GM12878 (cell line): ENCODE results near the gene IL27RA. TPM values are rescaled to one million over a fixed set of nuclear protein-coding genes. Genes with fewer than 3 reads are reported as not detected.
"Not testable (repeated sequence)": the region's sequence is repeated elsewhere in the genome, so short reads cannot be mapped to it uniquely, and the experiment has no call there.

ENCODE experiments used
- ATAC-seq: fragments of 200-7000 bp; cut with Tn5 transposase; 3 replicates; pipeline ENCODE4 v1.9.1; 2020; ENCODE audit warnings: mild to moderate bottlenecking, moderate library complexity
- BruUV-seq: library from RNA; stranded (reverse); fragments of 400-500 nt; replicated peaks from 2 replicates; lab custom pipeline; 2021; lab: Mats Ljungman, UMichigan
- CTCF ChIA-PET: fragments of 300-600 bp; sonication (Branson Sonifier 250); formaldehyde crosslinking; extraction: SDS; loops from one replicate; lab custom pipeline; 2021; ENCODE audit warnings: inconsistent platforms; lab: Yijun Ruan, JAX
- POLR2A ChIA-PET: fragments of 350-600 bp; formaldehyde crosslinking; extraction: SDS; loops from one replicate; lab custom pipeline; 2021; ENCODE audit warnings: inconsistent platforms; lab: Charles Lee
- RAD21 ChIA-PET: fragments of 300-600 bp; sonication (Branson Sonifier 250); formaldehyde crosslinking; loops from one replicate; lab custom pipeline; 2023; ENCODE audit warnings: antibody characterized with exemption; ENCODE audit not compliant: unreplicated experiment; lab: Charles Lee
- SMC1A ChIA-PET: fragments of 300-600 bp; sonication (Branson Sonifier 250); formaldehyde crosslinking; loops from one replicate; lab custom pipeline; 2023; ENCODE audit not compliant: unreplicated experiment, uncharacterized antibody; lab: Charles Lee
- DNase-seq: peaks from one replicate; pipeline ENCODE4 v3.0.0-alpha.2; 2011; ENCODE audit warnings: low read depth, low spot score
- FAIRE-seq: peaks from 3 replicates; lab custom pipeline; 2011; peaks lifted over from hg19 to GRCh38; lab: Jason Lieb, UNC
- H2AFZ ChIP-seq: 2 replicates; pipeline ENCODE4 v1.6.0; 2011; ENCODE audit warnings: low read depth, low read length, control low read depth; ENCODE audit not compliant: control insufficient read depth
- H3K27ac ChIP-seq: 2 replicates; pipeline ENCODE4 v1.5.1; 2011; ENCODE audit warnings: control low read depth; ENCODE audit not compliant: control insufficient read depth, insufficient read depth
- H3K27me3 ChIP-seq, 2 experiments: replicated peaks in 1 of 2; 2 replicates each; pipeline versions ENCODE4 v1.6.0 to v1.6.1; 2011; ENCODE audit warnings: low read length in 1 of 2; ENCODE audit not compliant: control insufficient read depth in 2 of 2, insufficient read depth in 2 of 2
- H3K36me3 ChIP-seq, 2 experiments: 2 replicates each; pipeline ENCODE4 v1.5.1; 2011; ENCODE audit warnings: low read length in 1 of 2; ENCODE audit not compliant: control insufficient read depth in 2 of 2, insufficient read depth in 2 of 2
- H3K4me1 ChIP-seq: 2 replicates; pipeline ENCODE4 v1.6.1; 2011; ENCODE audit warnings: mild to moderate bottlenecking, low read length, moderate library complexity, mixed read lengths; ENCODE audit not compliant: control insufficient read depth, insufficient read depth
- H3K4me2 ChIP-seq: 2 replicates; pipeline ENCODE4 v1.6.0; 2011; ENCODE audit warnings: control low read depth; ENCODE audit not compliant: control insufficient read depth, insufficient read depth
- H3K4me3 ChIP-seq: fragments of 200-600 bp; sonication (generic); 2 replicates; pipeline ENCODE4 v1.5.1; 2016
- H3K79me2 ChIP-seq: 2 replicates; pipeline ENCODE4 v1.6.0; 2011; ENCODE audit warnings: low read length; ENCODE audit not compliant: control insufficient read depth, insufficient read depth
- H3K9ac ChIP-seq: 2 replicates; pipeline ENCODE4 v1.8.0; 2011; ENCODE audit warnings: low read length, control low read depth, mixed read lengths; ENCODE audit not compliant: control insufficient read depth, insufficient read depth
- H3K9me3 ChIP-seq: replicated peaks from 3 replicates; pipeline ENCODE4 v1.5.1; 2011; ENCODE audit warnings: mild to moderate bottlenecking, low read length; ENCODE audit not compliant: control insufficient read depth, insufficient read depth
- H4K20me1 ChIP-seq: 2 replicates; pipeline ENCODE4 v1.6.0; 2011; ENCODE audit not compliant: control insufficient read depth, insufficient read depth
- BACH1 ChIP-seq: fragments of 450-650 bp; IDR thresholded peaks from 2 replicates; pipeline ENCODE4 v1.6.1; 2017; ENCODE audit warnings: mild to moderate bottlenecking, borderline replicate concordance
- IKZF2 ChIP-seq, 2 experiments: fragments of 450-650 bp; IDR thresholded peaks; 2 replicates each; pipeline ENCODE4 v1.6.1; 2017; ENCODE audit warnings: mild to moderate bottlenecking in 2 of 2, moderate library complexity in 2 of 2
- JUND ChIP-seq: IDR thresholded peaks from 2 replicates; pipeline ENCODE4 v1.6.1; 2012; ENCODE audit warnings: low read depth, mild to moderate bottlenecking, low read length, improper control_type of control experiment, moderate library complexity
- KLF5 ChIP-seq: fragments of 450-650 bp; IDR thresholded peaks from 2 replicates; pipeline ENCODE4 v1.6.1; 2014; ENCODE audit warnings: mild to moderate bottlenecking; ENCODE audit not compliant: partially characterized antibody
- MEF2A ChIP-seq: IDR thresholded peaks from 2 replicates; pipeline ENCODE4 v1.6.1; 2011; ENCODE audit warnings: low read depth, mild to moderate bottlenecking, low read length, moderate library complexity; ENCODE audit not compliant: insufficient read depth
- MTA2 ChIP-seq: fragments of 450-650 bp; IDR thresholded peaks from 2 replicates; pipeline ENCODE4 v1.6.1; 2016; ENCODE audit warnings: low read depth, mild to moderate bottlenecking, moderate library complexity
- MXI1 ChIP-seq: fragments of 150-350 bp; IDR thresholded peaks from 2 replicates; pipeline ENCODE4 v1.6.1; 2011; ENCODE audit warnings: low read depth, mild to moderate bottlenecking, inconsistent platforms, low read length, improper control_type of control experiment
- NFXL1 ChIP-seq: fragments of 450-650 bp; IDR thresholded peaks from 2 replicates; pipeline ENCODE4 v1.6.1; 2017; ENCODE audit warnings: antibody characterized with exemption, mild to moderate bottlenecking, borderline replicate concordance
- NFYA ChIP-seq: IDR thresholded peaks from 2 replicates; pipeline ENCODE4 v1.6.1; 2011; ENCODE audit warnings: low read depth, mild to moderate bottlenecking, low read length, improper control_type of control experiment, borderline replicate concordance
- NR2F1 ChIP-seq: fragments of 450-650 bp; conservative IDR thresholded peaks from 2 replicates; pipeline ENCODE4 v1.6.1; 2017; ENCODE audit warnings: mild to moderate bottlenecking
- NRF1 ChIP-seq: conservative IDR thresholded peaks from 2 replicates; pipeline ENCODE4 v1.6.1; 2011; ENCODE audit warnings: mild to moderate bottlenecking, low read depth, low read length, improper control_type of control experiment
- RB1 ChIP-seq: fragments of 450-650 bp; formaldehyde crosslinking; IDR thresholded peaks from 2 replicates; pipeline ENCODE4 v1.6.1; 2017; ENCODE audit warnings: mild to moderate bottlenecking, borderline replicate concordance
- RUNX3 ChIP-seq: IDR thresholded peaks from 2 replicates; pipeline ENCODE4 v1.6.1; 2012; ENCODE audit warnings: low read length, inconsistent platforms
- TBL1XR1 ChIP-seq: IDR thresholded peaks from 2 replicates; pipeline ENCODE4 v1.6.1; 2012; ENCODE audit warnings: low read depth, low read length, improper control_type of control experiment
- TCF12 ChIP-seq: IDR thresholded peaks from 2 replicates; pipeline ENCODE4 v1.6.1; 2011; ENCODE audit warnings: low read depth, mild to moderate bottlenecking, low read length
- ZNF207 ChIP-seq: fragments of 450-650 bp; IDR thresholded peaks from 2 replicates; pipeline ENCODE4 v1.6.1; 2014; ENCODE audit warnings: antibody characterized with exemption, mild to moderate bottlenecking, borderline replicate concordance
- ZNF274 ChIP-seq: IDR thresholded peaks from one replicate; pipeline ENCODE4 v1.8.0; 2011; ENCODE audit not compliant: insufficient read length, insufficient read depth
- ZNF384 ChIP-seq: IDR thresholded peaks from 2 replicates; pipeline ENCODE4 v1.6.1; 2012; ENCODE audit warnings: low read depth, mild to moderate bottlenecking, low read length, improper control_type of control experiment, borderline replicate concordance
- ZZZ3 ChIP-seq: IDR thresholded peaks from 2 replicates; pipeline ENCODE4 v1.6.1; 2011; ENCODE audit warnings: low read depth; ENCODE audit not compliant: control insufficient read depth, insufficient read length
- WGBS: methylation state at CpG from one replicate; pipeline ENCODE4 v1.1.6; 2016; ENCODE audit warnings: low lambda C conversion rate; ENCODE audit not compliant: insufficient replicate concordance, insufficient coverage; ENCODE audit errors: missing lambda C conversion rate; 5-methylcytosine and 5-hydroxymethylcytosine counted together
- in situ Hi-C: fragments of 300-500 bp; cut with MboI; formaldehyde crosslinking; loops from 9 replicates; pipeline ENCODE4 v1.14.3; 2018; ENCODE audit warnings: mixed read lengths
- intact Hi-C: fragments of 100-400 bp; cut with micrococcal nuclease; formaldehyde crosslinking; loops from one replicate; pipeline ENCODE4 v1.14.2; 2022; ENCODE audit not compliant: unreplicated experiment
- polyA plus RNA-seq, 11 experiments: library from polyadenylated mRNA; depleted of rRNA in 4 of 11; unstranded in 6 of 11; stranded (reverse) in 5 of 11; fragments of >200 nt; fragmentation: Nextera tagmentation in 4 of 11; fragmentation: Illumina TruSeq in 1 of 11; extraction: Ambion mirVana in 4 of 11; extraction: Trizol in 1 of 11; gene quantifications; 1 replicate in 1 of 11; 2 replicates in 10 of 11; pipeline versions ENCODE4 v1.2.1 to v1.2.3, GENCODE V29; 2011 to 2016; ENCODE audit warnings: inconsistent platforms in 2 of 11, missing spikeins in 2 of 11, low read depth in 1 of 11
- total RNA-seq, 4 experiments: library from RNA; depleted of rRNA in 3 of 4; stranded (reverse); fragments of >200 nt in 3 of 4; fragmentation: Illumina TruSeq in 1 of 4; extraction: Trizol in 1 of 4; gene quantifications; 2 replicates each; pipeline versions ENCODE4 v1.2.1 to v1.2.3, GENCODE V29; 2013 to 2021

The IL27RA gene
- total and polyA plus RNA-seq, 10 of the 15 experiments (the other 5 are each of a cell fraction or from before 2014, with no cell fraction given): 8.4 to 63.5 (median 41.2) TPM

- ATAC-seq, intact Hi-C loops, BruUV-seq, H3K9ac ChIP-seq, H3K4me3 ChIP-seq, FAIRE-seq, H3K79me2 ChIP-seq, H3K36me3 ChIP-seq, DNase-seq, H2AFZ ChIP-seq, H3K4me2 ChIP-seq, H3K9me3 ChIP-seq, H4K20me1 ChIP-seq, H3K27ac ChIP-seq, H3K27me3 ChIP-seq: not testable (repeated sequence)
- SMC1A ChIA-PET: interaction anchor here (0.9 to 3.1 kb wide), 9 partner anchors 8 to 139 kb away, joined by 3 to 33 read pairs (median 4); partner anchors contain the start of genes IL27RA, RFX1 and RLN3
- POLR2A ChIA-PET: interaction anchor here (1.1 to 2.1 kb wide), 4 partner anchors 11 to 15 kb away, joined by 7 to 27 read pairs (median 10); partner anchors contain the start of genes IL27RA and RFX1
- RAD21 ChIA-PET: interaction anchor here (0.7 to 2.7 kb wide), 5 partner anchors 10 to 67 kb away, joined by 3 to 21 read pairs (median 8); partner anchors contain the start of genes DCAF15, IL27RA and RFX1
- peaks cover 20% of the 10 kb centered on the region for H3K4me1 ChIP-seq
- in situ Hi-C loops: loop anchor here (10.0 kb wide), 1 partner anchor 855 kb away; no protein-coding TSS in a partner anchor
- 69% methylated on average over 3 of the region's 3 CpGs for WGBS
- CTCF ChIA-PET: interaction anchor here (0.8 to 2.9 kb wide), 9 partner anchors 7 to 139 kb away, joined by 3 to 21 read pairs (median 9); partner anchors contain the start of genes IL27RA and MISP3
These were observed 11.8 kb upstream of the IL27RA start for GRCh38 chr19:14019739-14020138.

DNA sequence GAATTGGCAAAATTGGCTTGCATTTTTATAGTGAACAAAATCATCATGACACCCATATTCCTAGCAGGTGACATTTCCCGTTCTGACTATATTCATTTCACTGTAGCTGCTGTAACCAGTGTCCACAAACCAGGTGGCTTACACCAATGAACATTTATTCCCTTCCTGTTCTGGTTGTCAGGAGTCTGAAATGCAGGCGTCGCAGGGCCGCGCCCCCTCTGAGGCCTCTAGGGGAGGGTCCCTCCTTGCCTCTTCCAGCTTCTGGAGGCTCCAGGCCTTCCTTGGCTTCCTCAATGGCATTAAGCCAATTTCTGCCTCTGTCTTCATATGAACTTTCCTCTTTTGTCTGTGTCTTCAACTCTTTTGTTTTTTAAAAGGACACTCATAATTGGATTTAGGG, 10.1 kb upstream of the IL27RA start:
- 49% methylated on average over 5 of the region's 5 CpGs for WGBS
- H3K9ac ChIP-seq: no peak overlapping the region

More for the DNA sequence above, 10.1 kb upstream of the IL27RA start:
- Histone ChIP-seq H3K79me2 (no peaks in the 10 kb centered on the region), H3K27ac (no peak overlapping the region), H3K9me3 (no peaks in the 10 kb centered on the region), H2AFZ (no peak overlapping the region), H3K27me3 (no peaks in the 10 kb centered on the region), H3K4me1 (peaks cover 9% of the 10 kb centered on the region; the same call in 1 of the 2 replicates), H3K4me3 (no peak overlapping the region), H3K4me2 (no peak overlapping the region), H4K20me1 (no peaks in the 10 kb centered on the region), H3K36me3 (no peaks in the 10 kb centered on the region)
- intact Hi-C loops: no loop called here
- BruUV-seq: no TSS peak
- SMC1A ChIA-PET: interaction anchor here (0.8 to 2.3 kb wide), 5 partner anchors 10 to 23 kb away, joined by 3 to 8 read pairs (median 6); partner anchors contain the start of gene IL27RA
- in situ Hi-C loops: no loop called here
- DNase-seq (no peak), FAIRE-seq (no peak), ATAC-seq (no peak)
- RAD21 ChIA-PET: interaction anchor here (1.2 kb wide), 1 partner anchor 10 kb away, joined by 5 read pairs; the partner anchor contains the start of gene IL27RA
- TF ChIP-seq RUNX3 (no peak), RB1 (no peak), TBL1XR1 (no peak), NFYA (no peak), NFXL1 (no peak), MTA2 (no peak), NR2F1 (no peak), ZNF207 (no peak), KLF5 (no peak), TCF12 (no peak), MXI1 (no peak), ZNF384 (no peak), BACH1 (no peak), ZNF274 (no peak), IKZF2 (IDR thresholded peaks at IDR 0.05) (no peak), JUND (no peak), ZZZ3 (no peak), NRF1 (no peak), MEF2A (no peak)
- POLR2A ChIA-PET: interaction anchor here (0.8 to 2.0 kb wide), 5 partner anchors 10 to 115 kb away, joined by 3 to 11 read pairs (median 5); partner anchors contain the start of genes IL27RA and RFX1
- CTCF ChIA-PET: interaction anchor here (1.1 to 2.2 kb wide), 5 partner anchors 10 to 51 kb away, joined by 3 to 14 read pairs (median 5); partner anchors contain the start of genes IL27RA, MISP3 and RFX1
